Suprapubic skin (tissue), 4 donors: Measurements from ENCODE around the gene RFC2.

Experiments
- EP300 ChIP-seq: sonication (generic); formaldehyde crosslinking; IDR thresholded peaks from one replicate; pipeline ENCODE4 v1.6.1; 2017; ENCODE audit warnings: antibody characterized with exemption
- POLR2A ChIP-seq, 2 donors: fragments of 450-650 bp; IDR thresholded peaks; one replicate each; pipeline ENCODE4 v1.6.1; 2017; ENCODE audit warnings: antibody characterized with exemption in 2 of 2, mild to moderate bottlenecking in 2 of 2, moderate library complexity in 2 of 2
- POLR2AphosphoS5 ChIP-seq, 3 donors: sonication (generic); formaldehyde crosslinking; IDR thresholded peaks; one replicate each; pipeline ENCODE4 v1.6.1; 2017; ENCODE audit warnings: antibody characterized with exemption in 3 of 3
- TF ChIP-seq, protein P1 (sequence below), 2 donors: fragments of 200-600 bp in 1 of 2; fragments of 450-650 bp in 1 of 2; sonication (generic) in 1 of 2; IDR thresholded peaks; one replicate each; pipeline ENCODE4 v1.5.1; 2016 to 2019; ENCODE audit warnings: antibody characterized with exemption in 2 of 2, mild to moderate bottlenecking in 1 of 2, moderate library complexity in 1 of 2

DNA sequence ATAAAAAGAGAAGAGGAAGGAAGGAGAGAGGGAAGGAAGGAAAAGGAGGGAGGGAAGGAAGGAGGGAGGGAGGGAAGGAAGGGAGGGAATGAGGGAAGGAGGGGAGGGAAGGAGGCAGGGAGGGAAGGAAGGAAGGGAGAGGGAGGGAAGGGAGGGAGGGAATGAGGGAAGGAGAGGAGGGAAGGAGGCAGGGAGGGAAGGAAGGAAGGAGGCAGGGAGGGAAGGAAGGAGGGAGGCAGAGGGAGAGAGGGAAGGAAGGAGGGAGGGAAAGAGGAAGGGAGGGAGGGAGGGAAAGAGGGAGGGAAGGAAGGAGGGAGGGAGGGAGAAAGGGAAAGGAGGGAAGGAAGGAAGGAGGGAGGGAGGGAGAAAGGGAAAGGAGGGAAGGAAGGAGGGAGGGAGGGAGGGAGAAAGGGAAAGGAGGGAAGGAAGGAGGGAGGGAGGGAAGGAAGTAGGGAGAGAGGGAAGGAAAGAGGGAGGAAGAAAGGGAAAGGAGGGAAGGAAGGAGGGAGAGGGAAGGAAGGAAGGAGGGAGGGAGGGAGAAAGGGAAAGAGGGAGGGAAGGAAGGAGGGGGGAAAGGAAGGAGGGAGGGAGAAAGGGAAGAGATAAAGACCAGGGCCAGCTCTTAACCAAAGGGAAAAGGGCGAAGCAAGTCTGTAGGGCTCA, 50.1 kb downstream of the RFC2 start:
- TF ChIP-seq POLR2AphosphoS5 (IDR thresholded peaks at IDR 0.05): no peak
- no peak for TF ChIP-seq EP300
- TF ChIP-seq, protein P1, sequence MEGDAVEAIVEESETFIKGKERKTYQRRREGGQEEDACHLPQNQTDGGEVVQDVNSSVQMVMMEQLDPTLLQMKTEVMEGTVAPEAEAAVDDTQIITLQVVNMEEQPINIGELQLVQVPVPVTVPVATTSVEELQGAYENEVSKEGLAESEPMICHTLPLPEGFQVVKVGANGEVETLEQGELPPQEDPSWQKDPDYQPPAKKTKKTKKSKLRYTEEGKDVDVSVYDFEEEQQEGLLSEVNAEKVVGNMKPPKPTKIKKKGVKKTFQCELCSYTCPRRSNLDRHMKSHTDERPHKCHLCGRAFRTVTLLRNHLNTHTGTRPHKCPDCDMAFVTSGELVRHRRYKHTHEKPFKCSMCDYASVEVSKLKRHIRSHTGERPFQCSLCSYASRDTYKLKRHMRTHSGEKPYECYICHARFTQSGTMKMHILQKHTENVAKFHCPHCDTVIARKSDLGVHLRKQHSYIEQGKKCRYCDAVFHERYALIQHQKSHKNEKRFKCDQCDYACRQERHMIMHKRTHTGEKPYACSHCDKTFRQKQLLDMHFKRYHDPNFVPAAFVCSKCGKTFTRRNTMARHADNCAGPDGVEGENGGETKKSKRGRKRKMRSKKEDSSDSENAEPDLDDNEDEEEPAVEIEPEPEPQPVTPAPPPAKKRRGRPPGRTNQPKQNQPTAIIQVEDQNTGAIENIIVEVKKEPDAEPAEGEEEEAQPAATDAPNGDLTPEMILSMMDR (IDR thresholded peaks at IDR 0.05): no peak
- TF ChIP-seq POLR2A (IDR thresholded peaks at IDR 0.05): no peak
